Endothelial cell of umbilical vein (primary cell): ENCODE measurements around the gene CLBA1. TPM values are rescaled to one million over a fixed set of nuclear protein-coding genes. Genes with fewer than 3 reads are reported as not detected.

Source experiments
- BruUV-seq: library from RNA; stranded (reverse); fragments of 400-500 nt; replicated peaks from 2 replicates; lab custom pipeline; 2021; lab: Mats Ljungman, UMichigan
- CTCF ChIA-PET: fragments of 300-600, 350-600 bp; sonication (Branson Sonifier 250); formaldehyde crosslinking; loops from one replicate; lab custom pipeline; 2021; ENCODE audit warnings: antibody characterized with exemption, inconsistent platforms; lab: Charles Lee
- POLR2A ChIA-PET: fragments of 300-600, 350-600 bp; sonication (Branson Sonifier 250); formaldehyde crosslinking; loops from one replicate; lab custom pipeline; 2021; ENCODE audit warnings: antibody characterized with exemption, inconsistent platforms; lab: Charles Lee
- DNase-seq: peaks from one replicate; pipeline ENCODE4 v3.0.0-alpha.2; 2011; ENCODE audit warnings: low read depth, low spot score
- FAIRE-seq: peaks from 2 replicates; lab custom pipeline; 2011; peaks lifted over from hg19 to GRCh38; lab: Jason Lieb, UNC
- H2AFZ ChIP-seq: 2 replicates; pipeline ENCODE4 v1.6.0; 2012; ENCODE audit warnings: low read depth, low read length, control low read depth, inconsistent platforms
- H3K27ac ChIP-seq: 2 replicates; pipeline ENCODE4 v1.5.1; 2011; ENCODE audit warnings: low read depth, mild to moderate bottlenecking, control low read depth, low read length, moderate library complexity; ENCODE audit not compliant: insufficient read depth
- H3K27me3 ChIP-seq, 2 experiments: 2 replicates each; pipeline versions ENCODE4 v1.6.0 to v1.6.1; 2011; ENCODE audit warnings: low read length in 2 of 2, mixed read lengths in 1 of 2; ENCODE audit not compliant: control insufficient read depth in 2 of 2, insufficient read depth in 2 of 2
- H3K36me3 ChIP-seq, 2 experiments: 2 replicates in 1 of 2; 3 replicates in 1 of 2; pipeline ENCODE4 v1.5.1; 2011; ENCODE audit warnings: low read length in 2 of 2, mild to moderate bottlenecking in 1 of 2, moderate library complexity in 1 of 2; ENCODE audit not compliant: control insufficient read depth in 2 of 2, insufficient read depth in 2 of 2; ENCODE audit errors: extremely low read depth in 1 of 2
- H3K4me1 ChIP-seq: 3 replicates; pipeline ENCODE4 v1.5.1; 2011; ENCODE audit warnings: mild to moderate bottlenecking, low read length; ENCODE audit not compliant: control insufficient read depth, insufficient read depth; ENCODE audit errors: extremely low read depth
- H3K4me2 ChIP-seq: 2 replicates; pipeline ENCODE4 v1.6.1; 2011; ENCODE audit warnings: low read length, control low read depth, mixed read lengths; ENCODE audit not compliant: insufficient read depth
- H3K4me3 ChIP-seq, 3 experiments: fragments of 200-600 bp in 1 of 3; sonication (generic), shearing (Covaris generic) in 1 of 3; replicated peaks in 1 of 3; 2 replicates each; pipeline ENCODE4 v1.5.1; 2011 to 2016; ENCODE audit warnings: control low read depth in 3 of 3, low read length in 3 of 3, mild to moderate bottlenecking in 2 of 3, inconsistent platforms in 1 of 3, low read depth in 1 of 3, moderate library complexity in 1 of 3; ENCODE audit not compliant: insufficient read depth in 1 of 3
- H3K79me2 ChIP-seq: 2 replicates; pipeline ENCODE4 v1.6.0; 2012; ENCODE audit warnings: low read length, inconsistent platforms; ENCODE audit not compliant: control insufficient read depth, insufficient read depth
- H3K9ac ChIP-seq: replicated peaks from 2 replicates; pipeline ENCODE3; 2011; ENCODE audit warnings: low read length, control low read depth; ENCODE audit not compliant: insufficient read depth; ENCODE audit errors: extremely low read depth
- H3K9me1 ChIP-seq: replicated peaks from 3 replicates; pipeline ENCODE4 v1.6.0; 2011; ENCODE audit warnings: mild to moderate bottlenecking, low read length; ENCODE audit not compliant: control insufficient read depth, insufficient read depth; ENCODE audit errors: extremely low read depth
- H3K9me3 ChIP-seq: replicated peaks from 2 replicates; pipeline ENCODE4 v1.5.1; 2012; ENCODE audit warnings: low read length, inconsistent platforms; ENCODE audit not compliant: control insufficient read depth, insufficient read depth
- H4K20me1 ChIP-seq: replicated peaks from 2 replicates; pipeline ENCODE3; 2011; ENCODE audit warnings: mild to moderate bottlenecking, low read length; ENCODE audit not compliant: control insufficient read depth, insufficient read depth; ENCODE audit errors: extremely low read depth
- CTCF ChIP-seq, 2 donors: IDR thresholded peaks; 1 replicate in 1 of 2; 2 replicates in 1 of 2; pipeline ENCODE4 v1.5.1; 2011; ENCODE audit warnings: low read length in 2 of 2, mild to moderate bottlenecking in 2 of 2, moderate library complexity in 2 of 2, control low read depth in 1 of 2, inconsistent platforms in 1 of 2, low read depth in 1 of 2; ENCODE audit not compliant: insufficient read depth in 1 of 2; ENCODE audit errors: extremely low read depth in 1 of 2
- EZH2 ChIP-seq: IDR thresholded peaks from 2 replicates; pipeline ENCODE4 v1.6.1; 2012; ENCODE audit warnings: borderline replicate concordance, low read depth, mild to moderate bottlenecking, moderate library complexity, low read length, inconsistent platforms; ENCODE audit not compliant: severe bottlenecking
- FOS ChIP-seq: IDR thresholded peaks from 2 replicates; pipeline ENCODE4 v1.6.1; 2011; ENCODE audit warnings: mild to moderate bottlenecking, low read length, moderate library complexity, borderline replicate concordance; ENCODE audit not compliant: insufficient read depth
- GATA2 ChIP-seq: IDR thresholded peaks from 2 replicates; pipeline ENCODE4 v1.7.0; 2011; ENCODE audit warnings: low read depth, mild to moderate bottlenecking, moderate library complexity, mixed read lengths, low read length; ENCODE audit not compliant: insufficient read length, insufficient read depth
- JUN ChIP-seq: IDR thresholded peaks from 2 replicates; pipeline ENCODE4 v1.6.1; 2011; ENCODE audit warnings: borderline replicate concordance, low read depth; ENCODE audit not compliant: insufficient read length, insufficient read depth
- MAX ChIP-seq: IDR thresholded peaks from 2 replicates; pipeline ENCODE4 v1.6.1; 2011; ENCODE audit not compliant: insufficient read depth, insufficient read length
- POLR2AphosphoS5 ChIP-seq: IDR thresholded peaks from 2 replicates; pipeline ENCODE4 v1.6.1; 2012; ENCODE audit warnings: low read depth, mild to moderate bottlenecking, control low read depth, low read length, moderate library complexity; ENCODE audit not compliant: insufficient read depth
- dilution Hi-C: fragments of 300-500 bp; cut with MboI; formaldehyde crosslinking; loops from one replicate; pipeline ENCODE4 v1.15.0; 2019; ENCODE audit warnings: low sequenced_read_pairs; ENCODE audit not compliant: extremely low pct_ligation_motif_present
- intact Hi-C: fragments of 100-400 bp; cut with micrococcal nuclease; formaldehyde crosslinking; loops from one replicate; pipeline ENCODE4 v1.10.0; 2022
- polyA plus RNA-seq, 4 experiments: library from polyadenylated mRNA; depleted of rRNA in 3 of 4; stranded (reverse) in 3 of 4; unstranded in 1 of 4; fragments of >200 nt; gene quantifications; 2 replicates each; pipeline versions ENCODE4 v1.2.1 to v1.2.3, GENCODE V29; 2011 to 2012; ENCODE audit warnings: missing spikeins in 1 of 4
- total RNA-seq: library from RNA; stranded (reverse); gene quantifications from 2 replicates; pipeline ENCODE4 v1.2.3, GENCODE V29; 2021

CLBA1 gene
- total and polyA plus RNA-seq, 2 donors (not counting 3 experiments of a cell fraction or from before 2014, with no cell fraction given), result 5.2 to 5.3 TPM

GRCh38 chr14:105023791-105024480 is 38.3 kb downstream of the CLBA1 start:
- dilution Hi-C loops, result no loop called here
- Histone ChIP-seq H3K4me3 (no peak overlapping the region), H3K9ac (peak overlapping the region; percentile 2), H3K4me2 (no peak overlapping the region), H3K79me2 (peaks cover 20% of the 10 kb centered on the region), H3K4me1 (peaks cover 53% of the 10 kb centered on the region), H3K9me3 (peaks cover 2% of the 10 kb centered on the region), H3K27ac (peak overlapping the region; percentile 70), H3K36me3 (no peaks in the 10 kb centered on the region), H2AFZ (no peak overlapping the region), H3K9me1 (no peaks in the 10 kb centered on the region), H4K20me1 (no peaks in the 10 kb centered on the region), H3K27me3 (no peaks in the 10 kb centered on the region)
- ChIA-PET POLR2A (no interaction called here), CTCF (interaction anchor here (1.0 to 1.1 kb wide), 2 partner anchors 21 to 22 kb away, joined by 3 read pairs; no protein-coding TSS in a partner anchor)
- intact Hi-C loops, result no loop called here
- no TSS peak for BruUV-seq
- FAIRE-seq (no peak), DNase-seq (no peak)
- TF ChIP-seq FOS (no peak), JUN (peak; percentile 14), EZH2 (no peak), GATA2 (no peak), POLR2AphosphoS5 (no peak), CTCF (IDR thresholded peaks at IDR 0.05; ENCODE audit: extremely low read depth in 1 of 2, insufficient read depth in 1 of 2, low read depth in 1 of 2, low read length in 2 of 2) (no peak), MAX (no peak)
